IPS-NIHi7 (cell line): Measurements from ENCODE around the gene CHKA.

Experiments used
- DNase-seq: peaks from one replicate; pipeline ENCODE4 v3.0.0; 2012; ENCODE audit warnings: mixed read lengths; ENCODE audit errors: extremely low spot score

Gene CHKA

DNA sequence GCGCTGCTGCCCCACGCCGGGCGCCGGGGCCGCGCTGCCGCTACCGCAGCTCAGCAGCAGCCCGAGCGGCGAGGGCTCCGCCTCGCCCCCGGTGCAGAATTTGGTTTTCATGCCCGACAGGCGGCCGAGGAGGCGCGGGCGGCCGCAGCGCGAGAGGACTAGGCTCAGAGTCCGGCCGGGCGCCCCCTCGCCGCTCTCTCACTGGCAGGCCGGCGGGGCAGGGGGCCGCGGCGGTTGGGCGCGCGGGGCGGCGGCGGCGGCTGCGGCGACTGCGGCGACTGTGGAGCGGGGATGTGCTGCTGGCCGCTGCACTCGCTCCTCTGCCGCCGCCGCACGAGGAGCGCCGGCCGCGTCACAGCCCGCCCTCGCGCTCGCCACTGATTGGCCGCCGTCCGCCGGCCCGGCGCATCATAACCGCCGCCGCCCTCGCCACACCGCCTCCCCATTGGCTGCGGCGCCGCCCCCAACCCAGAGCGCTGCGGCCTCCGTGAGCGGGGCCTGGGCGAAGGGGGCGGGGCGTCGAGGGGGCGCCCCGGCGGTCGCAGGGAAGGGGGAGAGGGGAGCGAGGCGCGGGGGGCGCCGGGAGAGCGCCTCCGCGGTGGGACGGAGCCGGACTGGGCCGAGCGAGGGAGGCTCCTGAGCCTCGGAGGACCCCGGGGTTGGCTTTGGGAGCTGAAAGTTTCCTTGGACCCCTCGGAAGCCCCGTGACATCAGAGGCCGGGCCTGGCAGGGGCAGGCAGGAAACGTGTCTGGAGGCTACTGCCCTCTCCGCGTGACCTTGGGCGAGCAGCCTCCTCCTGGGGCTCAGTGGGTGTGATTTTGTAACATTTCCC is at the start of gene CHKA:
TSS of gene CHKA (minus strand) at position 322 of the 833 bp plus-strand sequence. CDS start at position 111, 211 bp downstream.
- DNase-seq, result peak; percentile 98

DNA sequence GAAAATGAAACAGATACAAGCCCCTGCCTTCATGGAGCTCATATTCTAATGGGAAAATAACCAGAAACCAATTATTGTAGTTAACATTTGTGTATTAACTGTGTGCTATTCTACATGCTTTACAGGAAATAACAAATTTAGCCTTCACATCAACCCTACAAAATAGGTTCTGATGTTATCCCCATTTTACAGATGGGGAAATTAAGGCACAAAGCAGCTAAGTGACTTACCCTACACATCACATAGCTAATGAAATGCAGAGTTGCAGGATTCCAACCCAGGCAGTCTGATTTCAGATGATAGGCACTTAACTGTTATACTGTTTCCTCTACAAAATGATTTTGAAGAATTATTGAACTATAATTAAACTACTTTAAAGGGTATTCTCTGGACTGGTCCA is 48.3 kb upstream of the CHKA start:
- DNase-seq, result no peak

DNA sequence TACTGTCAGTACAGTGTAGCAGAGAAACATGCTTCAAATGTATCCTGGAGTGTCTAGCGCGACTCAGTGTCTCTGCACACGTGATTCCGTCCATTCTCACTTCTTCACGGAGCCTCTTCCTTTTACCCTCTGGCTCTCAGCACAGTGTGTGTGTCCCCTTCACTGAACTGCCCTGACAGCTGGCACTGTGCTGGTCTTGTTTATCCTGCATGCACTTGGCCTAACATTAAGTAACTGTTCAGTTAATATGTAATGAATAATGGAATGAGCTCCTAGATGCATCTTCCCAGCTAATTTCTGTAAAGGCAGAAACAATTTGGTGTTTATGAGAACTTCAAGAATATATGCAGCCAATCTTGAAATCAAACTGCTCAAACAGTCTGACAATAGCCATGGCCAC is 47.5 kb upstream of the CHKA start:
- no peak for DNase-seq

DNA sequence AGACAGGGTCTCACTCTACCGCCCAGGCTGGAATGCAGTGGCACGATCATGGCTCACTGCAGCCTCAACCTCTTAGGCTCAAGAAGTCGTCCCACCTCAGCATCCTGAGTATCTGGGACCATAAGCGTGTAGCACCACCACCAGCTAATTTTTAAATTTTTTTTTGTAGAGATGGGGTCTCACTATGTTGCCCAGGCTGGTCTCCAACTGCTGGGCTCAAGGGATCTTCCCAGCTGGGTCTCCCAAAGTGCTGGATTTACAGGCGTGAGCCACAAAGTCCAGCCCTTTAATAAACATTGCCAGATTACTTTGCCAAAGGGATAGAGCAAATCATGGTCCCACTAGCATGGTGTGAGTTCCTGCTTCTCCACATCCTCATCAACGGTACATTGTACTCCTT is 46.3 kb upstream of the CHKA start:
- DNase-seq, result no peak

DNA sequence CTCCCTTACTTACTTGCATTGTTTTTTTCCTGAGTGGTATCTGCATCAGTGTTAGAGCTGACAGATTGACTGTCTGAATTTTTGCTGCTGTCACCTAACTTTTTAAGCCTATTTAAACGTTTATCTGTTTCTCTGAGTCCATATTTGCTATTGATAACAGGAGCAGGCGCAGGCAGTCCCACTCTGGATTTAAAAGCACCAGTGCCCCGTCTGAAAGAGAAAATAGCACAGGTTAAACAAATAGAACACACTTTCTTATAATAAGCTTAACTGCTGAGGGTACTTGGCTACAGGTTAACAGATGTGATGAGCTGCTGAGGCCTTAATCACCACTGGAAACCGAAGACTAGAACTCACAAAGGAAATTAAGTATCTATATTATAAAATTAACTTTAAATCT is 45.8 kb upstream of the CHKA start:
- no peak for DNase-seq

DNA sequence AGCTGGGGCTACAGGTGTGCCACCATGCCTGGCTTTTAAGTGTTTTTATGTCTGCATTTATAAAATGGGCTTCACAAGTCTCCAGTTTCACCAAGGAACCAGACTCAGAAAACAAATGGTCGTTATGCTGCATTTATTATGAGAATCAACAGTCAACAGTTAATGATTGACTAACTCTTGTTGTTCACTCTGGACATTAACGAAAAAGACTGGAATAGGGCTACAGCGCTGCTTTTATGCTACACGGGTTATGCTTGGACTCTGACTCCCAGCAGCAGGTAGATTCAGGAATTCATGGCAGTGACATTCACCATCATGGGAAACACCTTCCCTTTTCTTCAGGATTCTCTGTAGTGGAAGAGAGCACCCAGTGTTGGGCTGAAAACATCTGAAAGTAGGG is 44.4 kb upstream of the CHKA start:
- no peak for DNase-seq

DNA sequence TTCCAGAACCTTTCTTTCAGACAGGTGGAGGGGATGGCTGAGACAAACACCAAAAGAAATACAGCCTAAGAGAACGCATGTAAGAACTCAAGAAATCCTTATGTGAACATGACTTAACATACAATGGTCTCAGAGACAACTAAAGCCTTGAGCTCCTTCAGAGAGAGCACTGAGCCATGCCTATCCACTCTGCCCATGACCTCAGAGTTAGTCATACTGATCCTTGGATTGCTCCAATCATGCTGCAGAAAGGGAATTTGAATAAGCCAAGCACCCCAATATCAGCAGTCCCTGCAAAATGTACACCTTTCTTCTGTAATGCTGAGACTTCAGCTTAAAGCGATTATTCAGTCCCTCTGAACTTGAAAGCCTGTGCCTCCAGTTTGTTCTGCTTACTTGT is 43.2 kb upstream of the CHKA start:
- no peak for DNase-seq

DNA sequence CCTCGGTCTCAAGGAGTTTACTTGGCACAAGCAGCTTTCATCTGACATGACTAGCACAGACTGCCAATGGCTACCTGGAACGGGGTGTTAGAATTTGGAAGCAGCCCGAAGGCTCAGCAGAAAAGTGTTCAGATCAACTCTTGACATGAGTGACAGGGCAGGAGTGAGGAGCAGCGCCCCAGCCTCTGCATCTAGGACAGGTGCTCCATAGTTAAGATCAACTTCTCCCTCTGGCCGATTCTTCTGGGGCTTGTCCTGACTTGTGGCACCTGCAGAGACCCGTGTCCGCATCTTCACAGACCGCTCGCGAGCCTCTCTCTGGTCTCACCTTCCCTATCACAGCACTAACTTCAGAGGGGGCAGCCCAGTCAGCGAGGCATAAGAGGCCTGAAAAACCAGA is 42.5 kb upstream of the CHKA start:
- no peak for DNase-seq

DNA sequence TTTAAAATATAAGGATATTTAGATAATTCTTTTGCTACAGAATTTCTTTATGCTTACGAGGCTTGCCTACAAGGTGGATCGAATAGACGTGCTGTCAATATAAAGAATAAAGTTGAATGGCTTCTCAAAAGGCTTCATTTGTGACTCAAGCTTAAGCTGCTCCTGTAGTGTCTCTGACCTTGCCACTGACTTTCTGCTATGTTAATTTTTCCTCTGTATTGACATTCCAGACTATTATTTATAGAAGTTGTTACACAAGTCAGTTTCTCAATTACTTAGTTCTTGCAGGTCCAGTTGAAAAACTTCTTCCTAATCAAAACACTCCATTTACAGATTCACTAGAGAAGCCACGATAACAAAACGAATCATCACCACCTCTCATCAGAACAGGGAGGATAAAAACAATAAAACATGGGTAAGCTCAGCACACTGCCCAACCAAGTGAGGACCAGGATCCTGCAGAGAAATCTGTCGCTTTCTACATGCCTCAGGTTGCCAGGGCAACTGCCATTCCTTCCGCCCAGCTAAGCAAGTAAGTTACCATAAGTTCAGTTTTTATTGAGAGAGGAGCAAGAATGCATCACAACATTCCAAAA is 39.0 kb upstream of the CHKA start:
- DNase-seq, result no peak

DNA sequence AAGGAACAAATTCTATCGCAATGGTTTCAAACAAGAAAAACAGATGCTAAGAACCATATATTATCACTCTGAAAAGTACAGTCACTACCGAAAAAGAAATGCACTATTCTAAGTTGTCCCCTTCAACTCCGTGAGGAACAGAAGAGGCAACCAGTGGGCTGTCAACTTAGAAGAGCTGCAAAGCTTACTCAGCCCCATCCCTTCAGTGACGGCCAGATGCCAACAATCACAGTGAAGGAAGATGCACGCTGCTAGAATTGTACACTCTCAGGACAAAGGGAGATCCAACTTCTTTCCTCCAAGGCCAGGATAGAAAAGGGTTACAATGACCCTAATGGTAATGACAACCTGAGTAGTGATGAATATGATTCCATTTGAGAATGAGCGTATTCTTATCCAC is 38.5 kb upstream of the CHKA start:
- DNase-seq, result no peak

DNA sequence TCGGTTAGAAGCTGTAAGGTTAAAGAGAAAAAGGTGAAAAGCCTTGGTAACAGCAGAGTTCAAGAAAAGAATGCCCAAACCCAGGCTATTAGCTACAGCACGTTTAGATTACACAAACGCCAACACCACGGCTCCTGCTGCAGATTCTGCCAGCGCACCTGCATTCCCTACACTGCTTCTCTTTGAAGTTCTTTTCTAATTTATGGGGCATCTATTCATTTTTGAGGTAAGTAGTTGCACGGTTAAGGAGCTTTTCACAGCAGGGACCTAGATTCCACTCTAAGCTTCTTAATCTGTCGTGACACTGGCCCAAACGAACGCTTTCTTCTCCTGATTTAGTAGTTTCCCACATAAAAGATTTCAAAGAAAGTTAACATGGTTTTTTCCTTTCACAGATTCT is 38.0 kb upstream of the CHKA start:
- no peak for DNase-seq

DNA sequence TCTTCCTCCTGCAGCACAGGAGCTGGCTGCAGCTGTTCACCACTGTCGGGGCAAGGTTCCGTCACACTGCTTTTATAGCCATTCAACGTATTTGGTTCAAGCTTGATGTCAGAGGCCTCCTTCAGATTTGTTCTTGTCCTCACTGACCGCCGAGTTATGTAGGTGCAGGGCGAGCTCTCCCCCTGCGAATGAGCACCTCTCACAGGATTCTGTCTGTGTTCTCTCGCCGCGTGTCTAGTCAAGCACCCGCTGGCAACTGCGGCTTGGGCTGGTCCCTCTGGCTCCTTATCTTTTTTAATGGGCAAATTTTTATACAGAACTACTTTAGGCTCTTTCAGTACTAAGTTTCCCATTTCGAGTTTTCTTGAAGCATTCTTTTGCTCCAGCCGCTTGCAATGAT is 37.4 kb upstream of the CHKA start:
- no peak for DNase-seq

DNA sequence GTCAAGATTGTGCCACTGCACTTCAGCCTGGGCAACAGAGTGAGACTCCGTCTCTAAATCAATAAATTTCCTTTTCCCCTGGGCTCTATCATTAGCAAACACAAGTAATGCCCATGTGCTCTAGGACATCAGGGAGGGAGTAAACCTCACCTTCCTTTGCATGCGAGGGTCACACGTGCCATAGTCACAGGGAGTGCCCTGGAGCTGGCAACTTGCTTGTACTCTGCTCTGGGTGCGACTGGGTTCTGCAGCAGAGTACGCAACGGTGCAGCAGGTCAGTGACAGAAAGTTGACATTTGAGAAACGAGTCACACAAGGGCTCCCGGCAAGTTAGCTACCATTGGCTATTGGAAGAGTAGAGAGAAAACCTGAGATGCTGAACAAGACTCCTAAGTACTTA is 32.6 kb upstream of the CHKA start:
- DNase-seq, result no peak

DNA sequence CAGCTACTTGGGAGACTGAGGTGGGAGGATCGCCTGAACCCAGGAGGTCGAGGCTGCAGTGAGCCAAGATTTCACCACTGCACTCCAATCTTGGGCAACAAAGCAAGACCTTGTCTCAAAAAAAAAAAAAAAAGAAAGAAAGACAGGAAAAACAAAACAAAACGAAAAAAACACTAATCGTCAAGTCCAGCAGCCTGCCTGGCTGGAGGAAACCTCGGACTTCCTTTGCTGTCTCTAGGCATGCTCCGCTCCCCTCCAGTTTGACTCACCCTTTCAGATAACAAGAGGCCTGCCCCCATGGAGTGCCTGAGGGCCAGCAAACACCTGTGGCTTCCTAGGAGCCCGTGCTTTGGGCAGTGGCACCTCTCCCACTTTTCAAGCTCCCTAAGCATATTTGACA is 28.8 kb upstream of the CHKA start:
- DNase-seq, result peak; percentile 59

DNA sequence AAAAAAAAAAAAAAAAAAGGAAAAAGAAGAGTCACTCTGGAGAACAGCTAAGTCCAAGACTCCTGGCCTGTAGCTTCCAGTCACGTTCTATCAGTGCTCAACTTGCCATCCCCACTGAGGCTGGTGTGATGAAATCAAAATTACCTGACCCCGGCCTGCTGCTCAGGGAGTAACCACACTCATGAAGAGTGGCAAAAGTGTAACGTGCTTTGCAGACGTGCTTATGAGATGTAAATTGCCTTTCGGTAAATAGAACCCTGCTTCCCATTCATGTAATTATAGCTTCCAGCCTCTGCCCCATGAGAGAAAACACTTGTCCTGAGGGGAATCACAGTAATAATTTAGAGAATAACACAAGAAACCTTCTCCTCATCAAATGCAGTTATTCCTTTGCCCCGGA is 28.2 kb upstream of the CHKA start:
- DNase-seq, result no peak

DNA sequence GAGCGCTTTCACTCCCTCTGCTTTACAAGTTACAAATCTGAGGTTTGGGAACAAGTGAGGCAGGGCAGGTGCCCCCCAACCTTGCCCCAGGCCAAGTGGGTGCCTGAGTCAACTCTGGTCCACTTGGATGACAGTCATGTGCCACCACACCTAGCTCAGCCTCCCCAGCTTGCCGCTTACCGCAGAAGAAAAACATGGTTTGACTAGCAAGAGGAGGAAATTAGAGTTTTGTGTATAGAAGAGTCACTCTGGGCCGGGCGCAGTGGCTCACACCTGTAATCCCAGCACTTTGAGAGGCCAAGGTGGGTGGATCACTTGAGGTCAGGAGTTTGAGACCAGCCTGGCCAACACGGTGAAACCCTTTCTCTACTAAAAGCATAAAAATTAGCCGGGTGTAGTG is 27.7 kb upstream of the CHKA start:
- DNase-seq, result no peak

DNA sequence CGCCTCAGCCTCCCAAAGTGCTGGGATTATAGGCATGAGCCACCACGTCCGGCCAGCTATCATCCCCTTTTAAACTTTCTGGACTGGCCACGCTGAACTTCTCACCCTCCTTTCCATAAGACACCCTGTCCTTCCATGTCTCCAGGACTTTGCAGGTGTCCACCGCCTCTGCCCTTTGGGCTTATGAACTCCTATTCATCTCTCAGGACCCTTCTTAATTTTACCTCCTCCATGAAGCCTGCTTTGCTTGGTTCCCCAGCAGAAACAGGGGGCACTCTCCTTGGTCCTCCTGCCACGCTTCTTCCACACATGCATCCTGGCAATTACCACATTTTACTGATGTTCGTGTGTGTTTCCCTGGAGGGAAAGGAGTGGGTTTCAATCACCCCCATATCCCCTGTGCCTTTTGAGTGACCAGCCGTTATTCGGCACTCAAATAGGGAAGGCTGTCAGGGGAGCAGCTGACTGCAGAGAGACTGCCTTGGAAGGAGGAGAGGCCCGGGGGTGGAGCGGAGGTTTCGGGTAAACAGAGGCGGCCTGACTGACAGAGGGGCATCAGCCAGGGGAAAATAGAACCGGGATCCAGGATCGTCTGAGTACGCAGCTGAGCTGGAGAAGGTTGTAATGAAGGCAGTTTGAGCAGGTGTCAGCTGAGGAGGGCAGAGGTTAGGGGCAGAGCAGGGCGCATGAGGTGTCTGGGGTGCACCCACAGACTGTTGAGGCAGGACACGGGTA is 27.1 kb upstream of the CHKA start:
- DNase-seq, result no peak

DNA sequence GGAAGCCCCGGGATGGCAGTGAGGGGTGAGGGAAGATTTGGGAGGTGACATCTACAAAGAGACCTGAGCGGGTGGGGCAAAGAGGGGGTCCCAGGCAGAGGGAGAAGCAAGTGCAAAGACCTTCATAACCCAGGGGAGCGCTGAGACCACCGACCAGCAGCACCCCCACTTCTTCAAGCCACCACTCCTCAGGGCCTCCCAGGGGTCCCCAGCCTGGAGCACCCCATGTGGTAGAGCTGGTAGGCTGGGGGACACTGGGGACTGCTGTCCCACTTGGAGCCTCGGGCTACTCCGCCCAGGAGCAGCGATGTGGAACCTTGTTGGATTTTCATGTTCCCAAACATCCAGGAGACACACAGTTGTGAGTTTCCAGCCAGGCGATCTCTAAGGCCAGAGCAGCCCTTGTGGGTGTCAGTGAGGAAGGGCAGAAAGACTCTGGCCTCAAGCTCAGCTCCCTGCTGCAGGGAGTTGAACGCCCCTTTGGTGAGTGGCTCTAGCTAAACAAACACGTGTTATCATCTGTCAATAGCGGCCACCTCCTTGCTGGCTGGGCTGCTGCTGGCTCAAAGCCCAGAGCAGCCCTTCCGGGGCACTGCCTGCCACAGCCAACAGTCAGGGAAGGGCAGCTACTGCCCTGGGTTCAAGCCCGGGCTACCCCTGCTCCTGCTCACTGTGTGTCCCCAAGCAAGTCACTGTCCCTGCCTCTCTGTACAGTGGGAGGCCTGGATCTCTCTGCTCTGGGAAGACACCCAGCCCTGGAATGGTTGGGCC is 25.7 kb upstream of the CHKA start:
- peak; percentile 50 for DNase-seq

DNA sequence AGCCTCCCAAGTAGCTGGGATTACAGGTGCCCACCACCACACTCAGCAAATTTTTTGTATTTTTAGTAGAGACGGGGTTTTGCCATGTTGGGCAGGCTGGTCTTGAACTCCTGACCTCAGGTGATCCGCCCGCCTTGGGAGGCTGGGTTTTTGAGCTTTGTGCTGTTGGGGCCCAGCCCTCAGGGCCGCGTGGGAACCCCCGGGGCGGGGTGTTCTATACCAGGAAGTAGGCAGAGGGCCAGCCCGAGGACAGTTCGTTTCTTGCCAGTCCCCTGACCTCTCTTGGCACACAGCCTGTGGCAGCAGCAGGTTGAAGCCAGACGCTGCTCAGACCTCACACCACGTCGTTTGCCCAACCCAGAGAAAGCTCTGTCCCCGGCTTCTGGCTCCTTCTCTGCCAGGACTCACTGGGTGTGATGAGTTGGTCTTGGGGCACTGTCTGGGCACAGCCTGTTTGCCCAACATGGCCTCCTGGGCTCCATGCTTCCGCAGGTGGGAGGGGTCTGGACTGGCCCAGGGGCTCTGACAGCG is 24.9 kb upstream of the CHKA start:
- DNase-seq, result no peak

DNA sequence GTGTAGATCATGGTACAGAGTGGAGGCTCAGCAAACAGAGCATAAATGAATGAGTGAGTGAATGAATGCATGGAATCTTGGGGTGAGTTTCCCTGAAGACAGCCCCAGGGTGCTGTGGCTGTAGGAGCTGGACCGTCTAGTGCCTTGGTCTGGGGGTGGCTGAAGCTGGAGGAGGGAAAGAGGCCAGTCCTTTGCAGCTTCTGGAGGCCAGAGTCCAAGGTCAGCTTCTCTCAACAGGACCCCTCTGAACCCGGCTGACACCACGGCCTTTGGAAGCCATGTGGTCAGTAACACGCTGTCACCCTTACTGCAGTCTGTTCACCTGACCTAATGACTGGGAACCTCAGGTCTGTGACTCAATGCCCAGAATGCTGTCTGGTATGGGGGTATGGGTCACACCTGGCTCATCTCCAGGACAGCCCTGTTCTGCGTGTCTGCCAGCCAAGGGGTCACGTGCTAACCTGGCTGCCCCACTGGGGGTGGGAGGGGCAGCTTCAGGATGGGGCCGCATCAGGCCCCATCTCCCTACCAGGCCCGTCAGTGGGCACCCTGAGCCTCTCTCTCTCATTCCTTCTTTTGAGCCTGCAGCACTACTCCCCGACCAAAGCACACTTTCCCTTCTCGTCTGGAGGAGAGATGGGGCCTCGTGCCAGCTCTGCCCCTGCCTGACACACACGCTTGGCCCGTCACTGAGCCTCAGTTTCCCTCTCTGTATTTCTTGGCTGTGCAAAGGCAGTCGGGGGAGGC is 24.1 kb upstream of the CHKA start:
- DNase-seq, result no peak

DNA sequence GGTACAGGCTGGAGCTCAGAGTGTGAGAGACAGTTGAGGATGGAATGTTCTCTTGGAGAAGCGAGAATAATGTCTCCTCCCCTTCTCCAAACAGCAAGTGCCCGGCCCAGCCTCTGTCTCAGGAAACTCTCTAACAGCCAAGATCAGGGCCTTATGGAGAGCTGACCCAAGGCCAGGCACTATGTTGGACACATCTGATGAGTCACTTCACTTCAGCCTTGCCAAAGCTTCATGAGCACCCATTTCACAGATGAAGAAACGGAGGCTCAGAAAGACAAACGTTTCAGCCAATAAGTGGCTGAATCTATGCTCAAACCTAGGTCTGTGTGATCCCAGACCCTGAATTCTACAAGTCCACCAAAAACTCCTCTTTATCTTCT is 22.1 kb upstream of the CHKA start:
- no peak for DNase-seq
